HEK293T (cell line): ENCODE measurements around the gene MPO.

Experiments used
- CTCF ChIA-PET: fragments of 350-600 bp; formaldehyde crosslinking; extraction: SDS; loops from one replicate; lab custom pipeline; 2021; ENCODE audit warnings: antibody characterized with exemption, inconsistent platforms; lab: Yijun Ruan, JAX
- POLR2A ChIA-PET: fragments of 350-600 bp; formaldehyde crosslinking; extraction: SDS; loops from one replicate; lab custom pipeline; 2020; ENCODE audit warnings: antibody characterized with exemption, inconsistent platforms; lab: Yijun Ruan, JAX
- DNase-seq: peaks from one replicate; pipeline ENCODE4 v3.0.0; 2012; ENCODE audit warnings: mixed read lengths; ENCODE audit errors: extremely low spot score
- ARNT ChIP-seq: fragments of 450-650 bp; IDR thresholded peaks from 2 replicates; pipeline ENCODE4 v1.6.1; 2017; ENCODE audit warnings: mild to moderate bottlenecking
- BHLHE40 ChIP-seq: fragments of 450-650 bp; IDR thresholded peaks from 2 replicates; pipeline ENCODE4 v1.6.1; 2016; ENCODE audit warnings: mild to moderate bottlenecking, moderate library complexity, borderline replicate concordance
- CTBP1 ChIP-seq: fragments of 450-650 bp; IDR thresholded peaks from 2 replicates; pipeline ENCODE4 v1.6.1; 2016; ENCODE audit warnings: borderline replicate concordance
- ELF4 ChIP-seq: fragments of 450-650 bp; IDR thresholded peaks from 2 replicates; pipeline ENCODE4 v1.6.1; 2017; ENCODE audit warnings: antibody characterized with exemption
- FOXA1 ChIP-seq: fragments of 450-650 bp; IDR thresholded peaks from 2 replicates; pipeline ENCODE4 v1.6.1; 2016; ENCODE audit warnings: mild to moderate bottlenecking
- FOXK2 ChIP-seq: fragments of 450-650 bp; IDR thresholded peaks from 2 replicates; pipeline ENCODE4 v1.6.1; 2016; ENCODE audit warnings: mild to moderate bottlenecking
- FOXM1 ChIP-seq: fragments of 450-650 bp; IDR thresholded peaks from 2 replicates; pipeline ENCODE4 v1.6.1; 2017; ENCODE audit warnings: mild to moderate bottlenecking, borderline replicate concordance
- HDGF ChIP-seq: fragments of 450-650 bp; IDR thresholded peaks from 2 replicates; pipeline ENCODE4 v1.6.1; 2017; ENCODE audit warnings: antibody characterized with exemption, borderline replicate concordance
- L3MBTL2 ChIP-seq: fragments of 450-650 bp; conservative IDR thresholded peaks from 2 replicates; pipeline ENCODE4 v1.6.1; 2016; ENCODE audit warnings: mild to moderate bottlenecking
- LEF1 ChIP-seq: fragments of 450-650 bp; IDR thresholded peaks from 2 replicates; pipeline ENCODE4 v1.6.1; 2017; ENCODE audit warnings: mild to moderate bottlenecking, borderline replicate concordance
- NFRKB ChIP-seq: fragments of 450-650 bp; IDR thresholded peaks from 2 replicates; pipeline ENCODE4 v1.6.1; 2016; ENCODE audit warnings: mild to moderate bottlenecking, moderate library complexity
- PKNOX1 ChIP-seq: fragments of 450-650 bp; IDR thresholded peaks from 2 replicates; pipeline ENCODE4 v1.6.1; 2016
- SP1 ChIP-seq: fragments of 450-650 bp; IDR thresholded peaks from 2 replicates; pipeline ENCODE4 v1.6.1; 2017
- SUZ12 ChIP-seq: fragments of 450-650 bp; IDR thresholded peaks from 2 replicates; pipeline ENCODE4 v1.6.1; 2016; ENCODE audit warnings: mild to moderate bottlenecking
- TARDBP ChIP-seq: fragments of 450-650 bp; IDR thresholded peaks from 2 replicates; pipeline ENCODE4 v1.6.1; 2016
- ZNF384 ChIP-seq: fragments of 450-650 bp; IDR thresholded peaks from 2 replicates; pipeline ENCODE4 v1.6.1; 2016

The MPO gene

GRCh38 chr17:58289869-58290268 is 9.1 kb upstream of the MPO start:
- ChIA-PET CTCF (no interaction called here), POLR2A (no interaction called here)
- TF ChIP-seq BHLHE40 (no peak), ZNF384 (no peak), FOXA1 (no peak), FOXK2 (no peak), L3MBTL2 (no peak), SUZ12 (no peak), FOXM1 (no peak), NFRKB (no peak), LEF1 (no peak), TARDBP (no peak), ARNT (no peak)
- no peak for DNase-seq

- ChIA-PET CTCF (interaction anchor here (1.6 kb wide), 1 partner anchor 18 kb away, joined by 3 read pairs; no protein-coding TSS in a partner anchor), POLR2A (no interaction called here)
- no peak for DNase-seq
- TF ChIP-seq ARNT (no peak), ELF4 (no peak)
Measured at GRCh38 chr17:58285422-58285810, 4.7 kb upstream of the MPO start.

GRCh38 chr17:58284613-58285421 is 4.1 kb upstream of the MPO start:
- TF ChIP-seq ZNF384 (no peak), CTBP1 (no peak)
- ChIA-PET CTCF (no interaction called here), POLR2A (no interaction called here)

GRCh38 chr17:58283674-58284612 is 3.2 kb upstream of the MPO start:
- TF ChIP-seq FOXM1, result no peak
- TF ChIP-seq BHLHE40, result no peak
- TF ChIP-seq SUZ12, result no peak
- no peak for TF ChIP-seq ARNT
- no peak for TF ChIP-seq ELF4
- no peak for TF ChIP-seq LEF1
- TF ChIP-seq SP1, result no peak
- no peak for TF ChIP-seq TARDBP
- no peak for TF ChIP-seq L3MBTL2
- TF ChIP-seq HDGF, result no peak
- TF ChIP-seq NFRKB, result no peak
- TF ChIP-seq FOXK2, result no peak
- no peak for TF ChIP-seq PKNOX1
- TF ChIP-seq ZNF384, result no peak
- no peak for TF ChIP-seq FOXA1
- TF ChIP-seq CTBP1, result no peak
- POLR2A ChIA-PET, result no interaction called here
- DNase-seq, result peak; percentile 3
- CTCF ChIA-PET, result no interaction called here

More at GRCh38 chr17:58284613-58285421, 4.1 kb upstream of the MPO start:
- no peak for DNase-seq

- CTCF ChIA-PET, result interaction anchor here (0.7 to 1.2 kb wide), 2 partner anchors 10 to 1003 kb away, joined by 3 read pairs; no protein-coding TSS in a partner anchor
- peak; percentile 6 for DNase-seq
- POLR2A ChIA-PET, result no interaction called here
- TF ChIP-seq PKNOX1 (no peak), L3MBTL2 (no peak), ARNT (no peak), NFRKB (no peak), FOXK2 (no peak), HDGF (no peak), LEF1 (no peak), ELF4 (no peak), BHLHE40 (no peak), ZNF384 (no peak), CTBP1 (no peak)
Measured at GRCh38 chr17:58282442-58282841, 1.7 kb upstream of the MPO start.

GRCh38 chr17:58281511-58282011 is 826 bp upstream of the MPO start:
- DNase-seq, result peak; percentile 6
- ChIA-PET CTCF (no interaction called here), POLR2A (no interaction called here)
- TF ChIP-seq HDGF (no peak), SUZ12 (no peak), L3MBTL2 (no peak), ZNF384 (no peak), ARNT (no peak), SP1 (no peak)
